DOHH2 (cell line): ENCODE results near the gene ARNT2.

Experiments
- CTCF ChIP-seq: fragments of 200-600 bp; sonication (generic); IDR thresholded peaks from one replicate; pipeline ENCODE4 v1.5.1; 2014; ENCODE audit warnings: antibody characterized with exemption, mild to moderate bottlenecking, low read depth, low read length; ENCODE audit not compliant: poor library complexity, severe bottlenecking
- EZH2phosphoT487 ChIP-seq: fragments of 200-600 bp; sonication (generic); IDR thresholded peaks from 2 replicates; pipeline ENCODE4 v1.6.1; 2017; ENCODE audit warnings: borderline replicate concordance, mild to moderate bottlenecking, antibody characterized with exemption, low read length, moderate library complexity, mixed read lengths

- no peak for TF ChIP-seq CTCF
- TF ChIP-seq EZH2phosphoT487 = no peak
These were observed 188.0 kb downstream of the ARNT2 start for GRCh38 chr15:80591938-80592825.
